BLaER1 (cell line): ENCODE data around the gene UBE2J2.
A peak's percentile ranks its signal among the peaks of the same experiment; 100 is the strongest.

ENCODE experiments used
- H3K27ac ChIP-seq: shearing (Covaris generic); formaldehyde crosslinking; 2 replicates; pipeline ENCODE4 v1.8.1; 2022
- H3K27me3 ChIP-seq: shearing (Covaris generic); formaldehyde crosslinking; 2 replicates; pipeline ENCODE4 v1.8.1; 2022
- H3K36me3 ChIP-seq: shearing (Covaris generic); formaldehyde crosslinking; 2 replicates; pipeline ENCODE4 v1.8.1; 2022
- H3K4me1 ChIP-seq: shearing (Covaris generic); formaldehyde crosslinking; 2 replicates; pipeline ENCODE4 v1.8.1; 2022
- H3K4me2 ChIP-seq: shearing (Covaris generic); formaldehyde crosslinking; 2 replicates; pipeline ENCODE4 v1.8.1; 2022
- H3K4me3 ChIP-seq: shearing (Covaris generic); formaldehyde crosslinking; 2 replicates; pipeline ENCODE4 v1.8.1; 2022
- H3K9ac ChIP-seq: shearing (Covaris generic); formaldehyde crosslinking; 2 replicates; pipeline ENCODE4 v1.8.1; 2022
- H3K9me3 ChIP-seq: shearing (Covaris generic); formaldehyde crosslinking; 2 replicates; pipeline ENCODE4 v1.8.1; 2022
- H4K20me1 ChIP-seq: shearing (Covaris generic); formaldehyde crosslinking; 2 replicates; pipeline ENCODE4 v1.8.1; 2022
- Cebpa-rat ChIP-seq: shearing (Covaris generic); IDR thresholded peaks from 2 replicates; pipeline ENCODE4 v1.8.1; 2022

The UBE2J2 gene

DNA sequence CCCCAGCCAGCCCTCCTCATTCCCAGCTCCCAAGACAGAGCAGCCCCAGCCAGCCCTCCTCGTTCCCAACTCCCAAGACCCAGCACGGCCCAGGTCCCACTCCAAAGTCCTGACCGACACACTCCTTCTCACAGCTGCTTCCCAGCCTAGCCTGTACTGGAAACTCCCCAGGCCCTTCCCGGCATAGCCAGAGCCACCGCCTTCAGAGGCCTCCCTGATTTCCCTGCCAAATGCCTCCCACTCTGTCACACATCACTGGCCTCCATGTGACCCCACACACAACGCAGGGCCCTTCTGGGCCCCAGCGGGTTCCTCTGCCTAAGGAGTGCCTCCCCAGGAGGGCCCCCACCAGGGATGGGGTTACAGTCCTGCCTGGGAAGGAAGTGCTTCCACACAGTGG, 2.8 kb downstream of the UBE2J2 start:
- H3K27ac ChIP-seq = peak overlapping the region; percentile 44; the same call in 1 of the 2 replicates
- TF ChIP-seq Cebpa-rat = no peak
- H3K4me3 ChIP-seq = no peak overlapping the region
- H3K36me3 ChIP-seq = peaks cover 65% of the 10 kb centered on the region
- peak overlapping the region; percentile 99 for H3K4me2 ChIP-seq
- peaks cover 39% of the 10 kb centered on the region for H3K4me1 ChIP-seq
- peak overlapping the region; percentile 64 for H3K9ac ChIP-seq
- H3K27me3 ChIP-seq = no peaks in the 10 kb centered on the region
- no peaks in the 10 kb centered on the region for H3K9me3 ChIP-seq
- H4K20me1 ChIP-seq = peaks cover 77% of the 10 kb centered on the region

DNA sequence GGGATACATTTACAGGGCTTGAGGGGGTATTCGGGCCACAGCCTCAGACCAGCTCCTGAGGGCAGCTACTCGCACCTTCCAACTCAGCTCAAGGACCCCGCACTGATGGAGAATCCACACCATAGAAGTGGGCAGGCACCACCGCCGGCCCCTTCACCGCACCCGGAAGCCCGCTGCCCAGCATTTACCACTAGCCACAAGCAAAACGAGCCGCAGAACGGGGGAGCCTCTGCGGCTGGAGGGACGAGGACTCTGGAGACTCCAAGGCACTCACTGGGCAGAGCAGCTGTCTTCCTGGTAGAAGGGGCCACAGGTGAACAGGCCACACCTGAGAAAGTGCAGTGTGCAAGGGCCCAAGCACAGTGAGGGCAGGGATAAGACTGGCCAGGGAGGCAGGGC, 5.4 kb downstream of the UBE2J2 start:
- TF ChIP-seq Cebpa-rat = no peak
- Histone ChIP-seq H3K36me3 (peaks cover 90% of the 10 kb centered on the region), H3K4me2 (no peak overlapping the region), H3K9me3 (no peaks in the 10 kb centered on the region), H3K4me1 (peaks cover 30% of the 10 kb centered on the region), H4K20me1 (peaks cover 100% of the 10 kb centered on the region), H3K27ac (no peak overlapping the region), H3K27me3 (no peaks in the 10 kb centered on the region), H3K4me3 (no peak overlapping the region), H3K9ac (no peak overlapping the region)

DNA sequence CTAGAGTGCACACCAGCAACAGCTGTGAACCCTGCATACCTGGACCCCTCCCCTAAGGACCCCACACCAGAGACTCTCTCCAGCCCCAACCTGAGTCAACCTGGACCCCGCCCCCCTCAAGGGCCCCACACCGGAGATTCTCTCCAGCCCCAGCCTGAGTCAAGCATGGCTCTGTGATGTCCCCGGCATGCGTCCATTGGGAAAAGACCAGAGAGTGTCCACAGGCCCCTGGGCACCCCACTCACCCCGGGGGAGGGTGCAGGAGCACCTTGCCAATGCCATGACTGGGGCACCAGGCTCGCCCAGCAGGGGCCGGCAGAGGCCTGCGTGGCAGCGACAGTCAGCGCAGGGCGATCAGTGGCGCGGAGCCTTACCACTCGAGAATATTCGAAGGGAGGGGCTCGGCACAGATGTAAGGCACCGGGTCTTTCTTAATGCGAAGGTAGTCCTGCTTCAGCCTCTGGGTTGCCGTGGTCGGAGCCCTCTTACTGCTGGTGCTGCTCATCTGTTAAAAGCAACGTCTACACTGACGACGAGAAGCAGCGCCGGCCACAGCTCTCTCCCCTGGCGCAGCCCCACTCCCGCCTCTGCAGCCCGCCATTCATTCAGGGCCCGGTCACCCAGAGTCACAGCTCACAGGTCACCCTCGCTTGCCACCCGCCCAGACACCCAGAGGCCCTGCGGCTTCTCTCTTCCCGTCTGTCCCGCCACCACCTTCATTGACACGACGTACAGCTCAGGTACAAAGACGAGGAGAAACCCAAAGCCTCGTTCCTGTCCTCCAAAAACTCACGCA, 6.0 kb downstream of the UBE2J2 start:
- peaks cover 100% of the 10 kb centered on the region for H4K20me1 ChIP-seq
- no peaks in the 10 kb centered on the region for H3K27me3 ChIP-seq
- no peak for TF ChIP-seq Cebpa-rat
- peaks cover 96% of the 10 kb centered on the region for H3K36me3 ChIP-seq
- H3K4me1 ChIP-seq = peaks cover 34% of the 10 kb centered on the region
- H3K27ac ChIP-seq = no peak overlapping the region
- no peak overlapping the region for H3K9ac ChIP-seq
- H3K9me3 ChIP-seq = no peaks in the 10 kb centered on the region
- no peak overlapping the region for H3K4me3 ChIP-seq
- H3K4me2 ChIP-seq = no peak overlapping the region

DNA sequence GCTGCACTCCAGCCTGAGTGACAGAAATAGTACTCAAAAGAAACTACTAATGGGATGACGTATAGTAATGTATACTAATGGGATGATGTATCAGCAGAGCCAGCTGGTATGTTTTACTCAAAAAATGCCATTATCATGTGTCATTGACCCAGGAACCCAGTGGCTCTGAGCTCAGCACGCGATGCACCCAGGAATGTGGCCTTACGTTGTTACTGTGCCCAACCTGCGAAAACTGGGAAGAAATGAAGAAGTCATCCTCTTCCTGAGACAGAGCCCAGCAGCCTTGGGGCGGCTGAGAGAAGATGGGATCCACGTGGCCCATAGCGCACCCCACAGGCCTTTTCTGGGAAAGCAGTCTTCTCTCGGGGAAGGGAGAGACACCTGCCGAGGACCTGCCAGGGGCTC, 8.8 kb downstream of the UBE2J2 start:
- Histone ChIP-seq H4K20me1 (peaks cover 100% of the 10 kb centered on the region), H3K9ac (no peak overlapping the region), H3K36me3 (peaks cover 79% of the 10 kb centered on the region), H3K27me3 (no peaks in the 10 kb centered on the region), H3K27ac (no peak overlapping the region), H3K9me3 (no peaks in the 10 kb centered on the region), H3K4me2 (no peak overlapping the region), H3K4me1 (peaks cover 36% of the 10 kb centered on the region), H3K4me3 (no peak overlapping the region)
- TF ChIP-seq Cebpa-rat = no peak

DNA sequence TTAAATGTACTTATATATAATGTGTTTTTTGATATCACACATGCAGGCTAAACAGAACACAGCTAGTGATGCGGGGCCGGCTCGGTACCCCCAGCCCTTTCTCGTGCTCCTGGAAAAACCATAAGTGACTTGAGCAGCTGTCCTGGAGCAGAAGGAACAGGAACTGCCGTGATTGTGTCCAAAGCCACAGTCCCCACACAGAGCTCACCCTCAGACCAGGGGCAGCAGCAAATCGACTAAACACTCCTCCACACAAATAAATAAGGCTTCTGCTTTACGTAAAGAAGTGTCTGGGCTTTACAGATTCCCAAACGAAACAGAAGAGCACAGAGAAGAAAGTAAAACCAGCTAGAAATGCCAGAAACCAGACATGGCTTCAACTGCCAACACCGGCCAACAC, 9.6 kb downstream of the UBE2J2 start:
- H3K4me2 ChIP-seq = no peak overlapping the region
- H3K9ac ChIP-seq = peak overlapping the region; percentile 34; the same call in 1 of the 2 replicates
- peaks cover 44% of the 10 kb centered on the region for H3K4me1 ChIP-seq
- no peaks in the 10 kb centered on the region for H3K9me3 ChIP-seq
- TF ChIP-seq Cebpa-rat = no peak
- H3K4me3 ChIP-seq = no peak overlapping the region
- H4K20me1 ChIP-seq = peaks cover 98% of the 10 kb centered on the region
- H3K27me3 ChIP-seq = no peaks in the 10 kb centered on the region
- peaks cover 74% of the 10 kb centered on the region for H3K36me3 ChIP-seq
- H3K27ac ChIP-seq = no peak overlapping the region

DNA sequence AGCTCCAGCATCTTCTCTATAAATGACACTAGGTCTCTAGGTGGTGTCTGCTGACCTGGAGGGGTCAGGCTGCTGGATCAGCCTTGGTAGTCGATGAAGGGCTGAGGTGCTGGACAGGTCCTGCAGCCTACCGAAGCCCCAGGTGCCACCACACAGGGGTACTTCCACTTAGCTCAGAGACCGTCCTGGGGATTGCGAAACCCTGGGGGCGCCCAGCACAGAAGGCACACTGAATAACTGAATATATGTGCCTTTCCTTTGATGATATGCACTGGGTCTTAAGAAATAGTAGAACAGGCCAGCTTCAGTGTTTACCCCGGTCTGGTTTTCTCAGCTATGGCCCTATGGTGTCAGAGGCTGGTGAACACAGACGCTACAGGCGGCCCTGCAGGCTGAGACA, 10.9 kb downstream of the UBE2J2 start:
- Histone ChIP-seq H4K20me1 (peaks cover 95% of the 10 kb centered on the region), H3K27ac (peak overlapping the region; percentile 41), H3K27me3 (no peaks in the 10 kb centered on the region), H3K36me3 (peaks cover 74% of the 10 kb centered on the region), H3K9me3 (no peaks in the 10 kb centered on the region), H3K4me3 (no peak overlapping the region), H3K4me1 (peaks cover 57% of the 10 kb centered on the region), H3K9ac (peak overlapping the region; percentile 60), H3K4me2 (peak overlapping the region; percentile 80)
- TF ChIP-seq Cebpa-rat = peak; percentile 55; the same call in 1 of the 2 replicates

DNA sequence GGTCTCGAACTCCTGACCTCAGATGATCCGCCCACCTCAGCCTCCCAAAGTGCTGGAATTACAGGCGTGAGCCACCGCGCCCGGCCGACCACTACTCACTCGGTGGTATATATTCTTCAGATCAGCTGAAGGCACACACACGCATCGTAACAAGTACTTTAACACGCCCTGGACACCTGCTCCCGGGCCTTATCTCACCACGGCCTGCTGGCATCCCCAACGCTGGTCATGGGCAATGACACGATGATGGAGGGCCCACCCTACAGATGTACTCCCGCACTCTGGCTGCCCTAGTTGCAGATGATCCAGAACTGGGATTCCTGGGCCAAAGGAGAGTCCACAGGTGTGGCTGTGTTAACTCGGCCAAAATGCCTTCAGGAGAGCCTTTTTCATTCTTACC, 11.6 kb downstream of the UBE2J2 start:
- no peak for TF ChIP-seq Cebpa-rat
- Histone ChIP-seq H3K27me3 (no peaks in the 10 kb centered on the region), H3K9me3 (no peaks in the 10 kb centered on the region; the same call in 1 of the 2 replicates), H3K27ac (peak overlapping the region; percentile 41), H3K9ac (peak overlapping the region; percentile 60; the same call in 1 of the 2 replicates), H3K4me3 (no peak overlapping the region), H3K4me1 (peaks cover 63% of the 10 kb centered on the region), H4K20me1 (peaks cover 91% of the 10 kb centered on the region), H3K4me2 (peak overlapping the region; percentile 80), H3K36me3 (peaks cover 72% of the 10 kb centered on the region)

DNA sequence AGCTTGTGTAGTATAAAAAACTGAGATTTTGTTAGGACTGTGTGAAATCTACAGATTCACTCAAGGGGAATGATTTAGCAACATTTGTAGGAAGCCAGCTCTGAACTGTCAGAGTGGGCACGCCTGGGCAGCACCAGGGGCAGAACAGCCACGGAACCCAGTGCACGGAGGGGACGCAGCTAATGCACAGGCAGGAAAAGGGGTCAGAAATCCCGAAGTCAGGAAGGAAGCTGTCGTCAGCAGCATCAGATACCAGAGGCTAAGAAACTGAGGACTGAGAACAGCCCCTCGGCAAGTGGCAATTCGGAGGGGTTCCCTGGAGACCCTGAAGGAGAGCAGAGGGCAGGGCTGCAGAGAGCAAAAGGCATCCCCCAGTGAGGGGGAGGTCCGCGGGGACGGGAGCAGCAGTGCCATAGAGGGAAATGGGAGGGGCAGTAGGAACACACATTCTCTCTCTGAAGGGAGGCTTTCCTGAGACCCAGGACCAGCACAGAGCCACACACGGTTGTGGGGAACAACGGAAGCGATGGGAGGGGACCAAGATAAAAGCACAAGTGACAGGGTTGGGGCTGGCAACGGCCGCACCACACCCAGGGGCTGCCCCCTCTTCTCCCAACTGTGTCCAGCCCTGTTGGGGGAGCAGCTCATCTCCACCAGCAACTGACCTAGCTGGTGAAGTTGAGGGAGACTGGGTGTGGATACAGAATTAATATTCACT, 12.7 kb downstream of the UBE2J2 start:
- TF ChIP-seq Cebpa-rat = no peak
- Histone ChIP-seq H3K9me3 (no peaks in the 10 kb centered on the region; the same call in 1 of the 2 replicates), H3K4me1 (peaks cover 73% of the 10 kb centered on the region), H3K27me3 (no peaks in the 10 kb centered on the region), H3K27ac (peak overlapping the region; percentile 65), H3K4me3 (peak overlapping the region; percentile 2), H3K4me2 (peak overlapping the region; percentile 80), H3K9ac (peak overlapping the region; percentile 59), H3K36me3 (peaks cover 69% of the 10 kb centered on the region), H4K20me1 (peaks cover 90% of the 10 kb centered on the region)

DNA sequence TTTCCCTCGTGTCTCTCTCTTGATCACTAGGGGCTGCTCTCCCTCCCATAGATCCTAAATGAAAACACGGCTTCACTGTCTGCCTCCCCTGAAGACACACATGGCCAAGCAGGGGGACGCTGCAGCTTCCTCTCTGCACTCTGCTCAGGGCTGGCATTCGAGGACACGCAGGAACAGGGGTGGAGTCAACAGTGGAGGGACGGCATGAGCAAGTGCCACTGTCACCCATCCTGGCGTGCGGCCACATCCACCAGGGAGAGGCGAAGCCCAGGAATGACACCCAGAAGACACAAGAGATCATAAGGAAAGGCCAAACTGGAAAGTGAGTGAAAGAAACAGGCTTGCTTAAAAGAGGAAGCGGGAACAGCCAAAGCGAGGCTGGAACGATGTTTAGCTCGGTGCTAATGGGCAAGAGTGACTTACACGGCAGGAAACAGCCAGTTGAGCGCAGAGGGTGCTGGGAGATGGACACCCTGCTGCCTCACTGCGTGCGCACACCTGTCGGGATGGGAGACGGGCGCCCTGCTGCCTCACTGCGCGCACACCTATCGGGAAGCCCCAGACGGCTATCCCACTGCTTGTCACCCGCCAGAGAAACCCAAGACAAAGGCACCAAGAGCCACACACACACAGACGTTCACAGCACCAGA, 13.6 kb downstream of the UBE2J2 start:
- Histone ChIP-seq H3K4me1 (peaks cover 83% of the 10 kb centered on the region), H3K4me3 (peak overlapping the region; percentile 2; the same call in 1 of the 2 replicates), H3K27ac (peak overlapping the region; percentile 65), H3K9ac (peak overlapping the region; percentile 59), H4K20me1 (peaks cover 90% of the 10 kb centered on the region), H3K36me3 (peaks cover 63% of the 10 kb centered on the region), H3K9me3 (no peaks in the 10 kb centered on the region; the same call in 1 of the 2 replicates), H3K4me2 (peak overlapping the region; percentile 80), H3K27me3 (no peaks in the 10 kb centered on the region)
- no peak for TF ChIP-seq Cebpa-rat
